Osteoblast (primary cell): ENCODE results near the gene UFD1. TPM values are rescaled to one million over a fixed set of nuclear protein-coding genes. Genes with fewer than 3 reads are reported as not detected.
"Not testable (repeated sequence)": the region's sequence is repeated elsewhere in the genome, so short reads cannot be mapped to it uniquely, and the experiment has no call there.

Experiments
- DNase-seq: peaks from one replicate; pipeline ENCODE4 v3.0.0; 2011; ENCODE audit warnings: low spot score, mixed read lengths; ENCODE audit not compliant: insufficient read length; ENCODE audit errors: missing footprints
- H2AFZ ChIP-seq: 2 replicates; pipeline ENCODE4 v1.6.0; 2011; ENCODE audit warnings: mild to moderate bottlenecking, low read length
- H3K27ac ChIP-seq: 2 replicates; pipeline ENCODE4 v1.5.1; 2011; ENCODE audit warnings: mild to moderate bottlenecking, low read depth, low read length, moderate library complexity
- H3K27me3 ChIP-seq: 2 replicates; pipeline ENCODE4 v1.6.0; 2012; ENCODE audit warnings: mild to moderate bottlenecking, control low read depth, inconsistent platforms, low read length, moderate library complexity; ENCODE audit not compliant: insufficient read depth
- H3K36me3 ChIP-seq: 2 replicates; pipeline ENCODE4 v1.5.1; 2011; ENCODE audit warnings: mild to moderate bottlenecking, low read length, control low read depth, moderate library complexity; ENCODE audit not compliant: insufficient read depth
- H3K4me1 ChIP-seq: 2 replicates; pipeline ENCODE4 v1.5.1; 2011; ENCODE audit warnings: mild to moderate bottlenecking, low read length, control low read depth, moderate library complexity; ENCODE audit not compliant: insufficient read depth
- H3K4me2 ChIP-seq: 2 replicates; pipeline ENCODE4 v1.6.0; 2011; ENCODE audit warnings: mild to moderate bottlenecking, low read length; ENCODE audit not compliant: insufficient read depth
- H3K4me3 ChIP-seq: fragments of 200-600 bp; sonication (generic); 3 replicates; pipeline ENCODE4 v1.5.1; 2012; ENCODE audit warnings: mild to moderate bottlenecking, low read length, inconsistent platforms; ENCODE audit not compliant: insufficient read depth
- H3K79me2 ChIP-seq: 2 replicates; pipeline ENCODE4 v1.6.0; 2012; ENCODE audit warnings: mild to moderate bottlenecking, low read length, control low read depth, inconsistent platforms; ENCODE audit not compliant: insufficient read depth
- H3K9me3 ChIP-seq: 2 replicates; pipeline ENCODE4 v1.5.1; 2011; ENCODE audit warnings: low read depth, low read length, control low read depth
- H4K20me1 ChIP-seq: 2 replicates; pipeline ENCODE4 v1.6.0; 2012; ENCODE audit warnings: mild to moderate bottlenecking, low read length, control low read depth; ENCODE audit not compliant: insufficient read depth
- CTCF ChIP-seq: IDR thresholded peaks from 2 replicates; pipeline ENCODE4 v1.5.1; 2011; ENCODE audit warnings: mild to moderate bottlenecking, low read depth, low read length, moderate library complexity; ENCODE audit errors: extremely low read depth
- total RNA-seq: library from RNA; depleted of rRNA; stranded (reverse); fragments of >200 nt; gene quantifications from 2 replicates; pipeline ENCODE4 v1.2.3, GENCODE V29; 2012

The UFD1 gene
- total RNA-seq, 1 donor, result 56.8 TPM

- TF ChIP-seq CTCF, result no peak
- no peaks in the 10 kb centered on the region for H3K9me3 ChIP-seq
- peaks cover 41% of the 10 kb centered on the region for H3K36me3 ChIP-seq
- peak; percentile 99 for DNase-seq
- peak within 1 kb of the TSS; percentile 91 for H3K4me3 ChIP-seq
- no peaks in the 10 kb centered on the region for H3K27me3 ChIP-seq
- peaks cover 13% of the 10 kb centered on the region for H3K4me1 ChIP-seq
- peaks cover 9% of the 10 kb centered on the region for H4K20me1 ChIP-seq
- H3K27ac ChIP-seq, result peak within 1 kb of the TSS; percentile 87
- peak within 1 kb of the TSS; percentile 99 for H3K4me2 ChIP-seq
- peak within 1 kb of the TSS; percentile 90 for H2AFZ ChIP-seq
- peaks cover 48% of the 10 kb centered on the region for H3K79me2 ChIP-seq
Measured at GRCh38 chr22:19447330-19448075, 31.5 kb downstream of the UFD1 start, which contains the start of gene C22orf39. TSS of gene C22orf39 (minus strand) at chr22:19447711. CDS start at chr22:19447688, 23 bp downstream.

- Histone ChIP-seq H4K20me1 (peaks cover 15% of the 10 kb centered on the region), H3K79me2 (peaks cover 54% of the 10 kb centered on the region), H3K4me3 (peak overlapping the region; percentile 91), H3K9me3 (no peaks in the 10 kb centered on the region), H2AFZ (peak overlapping the region; percentile 90), H3K4me2 (peak overlapping the region; percentile 99), H3K27ac (peak overlapping the region; percentile 87), H3K4me1 (peaks cover 13% of the 10 kb centered on the region), H3K27me3 (no peaks in the 10 kb centered on the region), H3K36me3 (peaks cover 34% of the 10 kb centered on the region)
- DNase-seq, result peak; percentile 85
- no peak for TF ChIP-seq CTCF
Measured at GRCh38 chr22:19446603-19447329, 32.2 kb downstream of the UFD1 start.

GRCh38 chr22:19445279-19445982 is 33.6 kb downstream of the UFD1 start:
- not testable (repeated sequence) for H3K27ac ChIP-seq, DNase-seq, H3K4me3 ChIP-seq, H2AFZ ChIP-seq, H3K4me2 ChIP-seq, H3K27me3 ChIP-seq, H3K9me3 ChIP-seq
- Histone ChIP-seq H3K4me1 (peaks cover 13% of the 10 kb centered on the region), H3K36me3 (peaks cover 22% of the 10 kb centered on the region), H3K79me2 (peaks cover 65% of the 10 kb centered on the region), H4K20me1 (peaks cover 17% of the 10 kb centered on the region)

GRCh38 chr22:19443544-19444211 is 35.3 kb downstream of the UFD1 start:
- Histone ChIP-seq H3K27me3 (no peaks in the 10 kb centered on the region), H4K20me1 (peaks cover 17% of the 10 kb centered on the region), H3K27ac (no peak overlapping the region), H3K4me1 (peaks cover 13% of the 10 kb centered on the region), H3K36me3 (peaks cover 16% of the 10 kb centered on the region), H2AFZ (no peak overlapping the region), H3K4me3 (no peak overlapping the region), H3K79me2 (peaks cover 72% of the 10 kb centered on the region), H3K4me2 (no peak overlapping the region), H3K9me3 (no peaks in the 10 kb centered on the region)
- TF ChIP-seq CTCF, result no peak
- DNase-seq, result no peak
